PC-3 (cell line): ENCODE measurements around the gene TMTC2. TPM values are rescaled to one million over a fixed set of nuclear protein-coding genes. Genes with fewer than 3 reads are reported as not detected.
A peak's percentile ranks its signal among the peaks of the same experiment; 100 is the strongest.

Source experiments
- ATAC-seq: fragments of 200-7000 bp; cut with Tn5 transposase; 2 replicates; pipeline ENCODE4 v1.9.1; 2020; ENCODE audit warnings: mild to moderate bottlenecking, moderate library complexity
- BruUV-seq: library from RNA; stranded (reverse); fragments of 400-500 nt; replicated peaks from 2 replicates; lab custom pipeline; 2021; lab: Mats Ljungman, UMichigan
- CTCF ChIA-PET: fragments of 300-600 bp; sonication (Branson Sonifier 250); formaldehyde crosslinking; loops from one replicate; lab custom pipeline; 2022; ENCODE audit warnings: antibody characterized with exemption; lab: Charles Lee
- POLR2A ChIA-PET: fragments of 300-600 bp; sonication (Branson Sonifier 250); formaldehyde crosslinking; loops from one replicate; lab custom pipeline; 2022; ENCODE audit warnings: antibody characterized with exemption; ENCODE audit not compliant: unreplicated experiment; lab: Charles Lee
- DNase-seq: peaks from one replicate; pipeline ENCODE4 v3.0.0-alpha.2; 2015
- H2AFZ ChIP-seq: fragments of 300-600 bp; sonication (generic); 2 replicates; pipeline ENCODE4 v1.6.0; 2016; ENCODE audit warnings: antibody characterized with exemption, low read length
- H3F3A ChIP-seq: fragments of 300-600 bp; sonication (generic); one replicate; pipeline ENCODE4 v1.6.0; 2017; ENCODE audit warnings: antibody characterized with exemption, low read length, control low read depth, mild to moderate bottlenecking; ENCODE audit not compliant: unreplicated experiment
- H3K27ac ChIP-seq: fragments of 300-600 bp; sonication (generic); 2 replicates; pipeline ENCODE4 v1.5.1; 2016; ENCODE audit warnings: mild to moderate bottlenecking, low read length
- H3K27me3 ChIP-seq: fragments of 300-600 bp; sonication (generic); 2 replicates; pipeline ENCODE4 v1.6.1; 2016; ENCODE audit warnings: low read length, mixed read lengths
- H3K36me3 ChIP-seq: fragments of 300-600 bp; sonication (generic); 2 replicates; pipeline ENCODE4 v1.6.1; 2016; ENCODE audit warnings: low read depth, mixed run types, low read length, mixed read lengths
- H3K4me1 ChIP-seq: fragments of 300-600 bp; sonication (generic); 2 replicates; pipeline ENCODE4 v1.5.1; 2016; ENCODE audit warnings: low read length; ENCODE audit not compliant: insufficient read depth
- H3K4me2 ChIP-seq: fragments of 300-600 bp; sonication (generic); 2 replicates; pipeline ENCODE4 v1.6.0; 2016; ENCODE audit warnings: low read length
- H3K4me3 ChIP-seq: fragments of 300-600 bp; sonication (generic); 2 replicates; pipeline ENCODE4 v1.5.1; 2016; ENCODE audit warnings: mild to moderate bottlenecking, low read length, mixed read lengths
- H3K79me2 ChIP-seq: fragments of 300-600 bp; sonication (generic); 2 replicates; pipeline ENCODE4 v1.6.1; 2017; ENCODE audit warnings: low read length, mixed read lengths
- H3K9ac ChIP-seq: fragments of 300-600 bp; sonication (generic); 2 replicates; pipeline ENCODE4 v1.6.0; 2016; ENCODE audit warnings: mild to moderate bottlenecking, low read length
- H3K9me2 ChIP-seq: fragments of 300-600 bp; sonication (generic); replicated peaks from 2 replicates; pipeline ENCODE4 v1.6.1; 2016; ENCODE audit warnings: mixed run types, low read length, mixed read lengths
- H3K9me3 ChIP-seq: fragments of 300-600 bp; sonication (generic); 2 replicates; pipeline ENCODE4 v1.6.1; 2016; ENCODE audit warnings: low read length, mixed read lengths
- H4K20me1 ChIP-seq: fragments of 300-600 bp; sonication (generic); 2 replicates; pipeline ENCODE4 v1.6.1; 2016; ENCODE audit warnings: low read length, mixed read lengths
- EZH2 ChIP-seq: fragments of 300-600 bp; sonication (generic); IDR thresholded peaks from one replicate; pipeline ENCODE4 v1.6.1; 2017; ENCODE audit warnings: antibody characterized with exemption, mild to moderate bottlenecking, low read length; ENCODE audit not compliant: unreplicated experiment
- EZH2phosphoT487 ChIP-seq: fragments of 300-600 bp; sonication (generic); IDR thresholded peaks from 2 replicates; pipeline ENCODE4 v1.6.1; 2018; ENCODE audit warnings: mild to moderate bottlenecking, antibody characterized with exemption, low read length, borderline replicate concordance
- intact Hi-C: fragments of 100-400 bp; cut with micrococcal nuclease; formaldehyde crosslinking; loops from 2 replicates; pipeline ENCODE4 v1.9.0; 2023
- total RNA-seq: library from RNA; depleted of rRNA; stranded (reverse); fragments of >200 nt; gene quantifications from 2 replicates; pipeline ENCODE4 v1.2.3, GENCODE V29; 2014
- TF ChIP-seq, protein P1 (sequence below): fragments of 300-600 bp; sonication (generic); conservative IDR thresholded peaks from 2 replicates; pipeline ENCODE4 v1.5.1; 2017; ENCODE audit warnings: antibody characterized with exemption, low read depth, mild to moderate bottlenecking, low read length

Gene TMTC2
- total RNA-seq, 1 experiment from 2014 or later: 10.7 TPM

GRCh38 chr12:83172441-83172840, 485.7 kb downstream of the TMTC2 start:
- POLR2A ChIA-PET: no interaction called here

DNA sequence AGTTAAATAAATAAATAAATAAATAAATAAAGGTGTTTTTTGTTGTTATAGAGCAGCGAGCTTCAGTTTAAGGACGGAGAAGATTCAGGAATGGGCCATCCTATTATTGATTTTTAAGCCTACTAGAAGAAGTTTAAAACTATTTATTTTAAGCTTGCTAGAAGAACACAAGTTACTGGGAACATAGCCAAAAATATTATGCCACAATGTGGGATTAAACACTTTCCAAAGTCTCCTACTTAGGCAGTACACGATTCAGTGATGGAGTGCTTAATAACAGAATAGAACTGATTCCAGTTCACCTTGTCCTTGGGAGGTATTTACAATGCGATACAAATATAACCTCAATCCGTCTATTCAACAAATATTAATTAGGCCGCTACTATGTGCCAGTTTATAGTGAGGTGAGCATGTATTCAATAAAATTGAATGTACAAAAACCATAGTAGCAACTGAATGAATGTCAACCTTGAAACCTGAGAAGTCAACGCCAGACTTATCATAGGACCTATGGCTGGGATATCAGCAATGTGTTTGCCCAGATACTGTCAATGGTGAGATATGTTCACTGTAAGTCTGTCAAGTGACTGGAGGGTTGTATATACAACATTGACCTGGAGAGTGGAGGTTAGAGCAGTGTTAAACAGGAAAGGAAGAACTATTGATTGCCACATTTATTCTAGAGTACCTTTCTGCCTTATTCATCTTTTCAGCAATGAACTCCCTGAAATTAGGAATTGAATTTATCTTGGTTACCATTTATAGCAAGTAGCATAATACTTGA, 486.4 kb downstream of the TMTC2 start:
- Histone ChIP-seq H3K4me3 (no peak overlapping the region), H3K27ac (no peak overlapping the region), H3K79me2 (no peaks in the 10 kb centered on the region), H3K9me3 (no peaks in the 10 kb centered on the region), H4K20me1 (no peaks in the 10 kb centered on the region), H3K4me1 (no peaks in the 10 kb centered on the region), H3F3A (no peaks in the 10 kb centered on the region), H3K36me3 (no peaks in the 10 kb centered on the region), H2AFZ (no peak overlapping the region), H3K27me3 (no peaks in the 10 kb centered on the region), H3K4me2 (no peak overlapping the region), H3K9me2 (no peaks in the 10 kb centered on the region), H3K9ac (no peak overlapping the region)
- POLR2A ChIA-PET: no interaction called here
- no peak for TF ChIP-seq EZH2
- TF ChIP-seq, protein P1, sequence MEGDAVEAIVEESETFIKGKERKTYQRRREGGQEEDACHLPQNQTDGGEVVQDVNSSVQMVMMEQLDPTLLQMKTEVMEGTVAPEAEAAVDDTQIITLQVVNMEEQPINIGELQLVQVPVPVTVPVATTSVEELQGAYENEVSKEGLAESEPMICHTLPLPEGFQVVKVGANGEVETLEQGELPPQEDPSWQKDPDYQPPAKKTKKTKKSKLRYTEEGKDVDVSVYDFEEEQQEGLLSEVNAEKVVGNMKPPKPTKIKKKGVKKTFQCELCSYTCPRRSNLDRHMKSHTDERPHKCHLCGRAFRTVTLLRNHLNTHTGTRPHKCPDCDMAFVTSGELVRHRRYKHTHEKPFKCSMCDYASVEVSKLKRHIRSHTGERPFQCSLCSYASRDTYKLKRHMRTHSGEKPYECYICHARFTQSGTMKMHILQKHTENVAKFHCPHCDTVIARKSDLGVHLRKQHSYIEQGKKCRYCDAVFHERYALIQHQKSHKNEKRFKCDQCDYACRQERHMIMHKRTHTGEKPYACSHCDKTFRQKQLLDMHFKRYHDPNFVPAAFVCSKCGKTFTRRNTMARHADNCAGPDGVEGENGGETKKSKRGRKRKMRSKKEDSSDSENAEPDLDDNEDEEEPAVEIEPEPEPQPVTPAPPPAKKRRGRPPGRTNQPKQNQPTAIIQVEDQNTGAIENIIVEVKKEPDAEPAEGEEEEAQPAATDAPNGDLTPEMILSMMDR: no peak
- no peak for TF ChIP-seq EZH2phosphoT487
- intact Hi-C loops: loop anchor here (10.0 kb wide), 1 partner anchor 488 kb away; the partner anchor contains the start of gene TMTC2
- CTCF ChIA-PET: no interaction called here
- ATAC-seq: no peak
- BruUV-seq: no TSS peak
- no peak for DNase-seq

More at GRCh38 chr12:83172441-83172840, 485.7 kb downstream of the TMTC2 start:
- TF ChIP-seq EZH2phosphoT487: no peak
- no peak for TF ChIP-seq EZH2
- TF ChIP-seq, protein P1: no peak
- no TSS peak for BruUV-seq
- Histone ChIP-seq H3K9ac (no peak overlapping the region), H3K9me2 (no peaks in the 10 kb centered on the region), H3F3A (no peaks in the 10 kb centered on the region), H3K9me3 (no peaks in the 10 kb centered on the region), H3K4me2 (no peak overlapping the region), H3K36me3 (no peaks in the 10 kb centered on the region), H3K79me2 (no peaks in the 10 kb centered on the region), H3K4me3 (no peak overlapping the region), H4K20me1 (no peaks in the 10 kb centered on the region), H3K4me1 (no peaks in the 10 kb centered on the region), H3K27ac (no peak overlapping the region), H3K27me3 (no peaks in the 10 kb centered on the region), H2AFZ (no peak overlapping the region)
- intact Hi-C loops: loop anchor here (10.0 kb wide), 1 partner anchor 488 kb away; the partner anchor contains the start of gene TMTC2
- no peak for DNase-seq
- ATAC-seq: no peak
- CTCF ChIA-PET: no interaction called here

DNA sequence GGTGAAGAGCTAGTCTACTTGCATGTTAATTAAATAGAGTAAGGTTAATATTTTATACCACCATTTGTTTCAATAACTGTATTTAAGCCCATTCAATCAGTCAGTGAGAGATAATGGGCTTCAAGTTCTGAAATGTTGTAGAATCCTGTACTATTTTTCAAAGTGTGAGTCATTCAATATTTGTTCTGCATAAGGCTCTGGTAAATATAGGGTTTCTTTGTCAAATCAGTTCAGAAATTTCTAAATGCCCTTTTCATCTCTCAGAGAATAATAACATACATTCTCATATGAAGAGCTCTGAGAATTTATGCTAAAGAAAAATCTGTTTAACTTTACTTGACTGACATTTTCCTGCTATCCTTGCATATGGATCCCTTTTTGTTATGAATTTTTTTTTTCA, 493.3 kb downstream of the TMTC2 start:
- Histone ChIP-seq H3K9me3 (no peaks in the 10 kb centered on the region), H3K9ac (no peak overlapping the region), H3K27ac (no peak overlapping the region), H3K4me1 (no peaks in the 10 kb centered on the region), H3K9me2 (no peaks in the 10 kb centered on the region), H3K4me2 (no peak overlapping the region), H3F3A (no peaks in the 10 kb centered on the region), H4K20me1 (no peaks in the 10 kb centered on the region), H3K4me3 (no peak overlapping the region), H3K79me2 (no peaks in the 10 kb centered on the region), H3K36me3 (no peaks in the 10 kb centered on the region), H2AFZ (no peak overlapping the region), H3K27me3 (no peaks in the 10 kb centered on the region)
- CTCF ChIA-PET: no interaction called here
- ATAC-seq (peak; percentile 57), DNase-seq (peak; percentile 20)
- intact Hi-C loops: loop anchor here (10.0 kb wide), 1 partner anchor 495 kb away; the partner anchor contains the start of gene TMTC2
- BruUV-seq: no TSS peak
- TF ChIP-seq EZH2 (no peak), EZH2phosphoT487 (no peak)
- TF ChIP-seq, protein P1: no peak
- POLR2A ChIA-PET: no interaction called here
